Stimulated activated CD8-positive, alpha-beta memory T cell treated with anti-CD3 and anti-CD28 coated beads, Interleukin-7, amount 100 ng/mL, for 1 hour (primary cell): Measurements from ENCODE around the gene STX3.

Experiments
- DNase-seq, 2 donors: peaks; one replicate each; pipeline ENCODE4 v3.0.0-alpha.2; 2020; ENCODE audit warnings: low read depth in 2 of 2

The STX3 gene

DNA sequence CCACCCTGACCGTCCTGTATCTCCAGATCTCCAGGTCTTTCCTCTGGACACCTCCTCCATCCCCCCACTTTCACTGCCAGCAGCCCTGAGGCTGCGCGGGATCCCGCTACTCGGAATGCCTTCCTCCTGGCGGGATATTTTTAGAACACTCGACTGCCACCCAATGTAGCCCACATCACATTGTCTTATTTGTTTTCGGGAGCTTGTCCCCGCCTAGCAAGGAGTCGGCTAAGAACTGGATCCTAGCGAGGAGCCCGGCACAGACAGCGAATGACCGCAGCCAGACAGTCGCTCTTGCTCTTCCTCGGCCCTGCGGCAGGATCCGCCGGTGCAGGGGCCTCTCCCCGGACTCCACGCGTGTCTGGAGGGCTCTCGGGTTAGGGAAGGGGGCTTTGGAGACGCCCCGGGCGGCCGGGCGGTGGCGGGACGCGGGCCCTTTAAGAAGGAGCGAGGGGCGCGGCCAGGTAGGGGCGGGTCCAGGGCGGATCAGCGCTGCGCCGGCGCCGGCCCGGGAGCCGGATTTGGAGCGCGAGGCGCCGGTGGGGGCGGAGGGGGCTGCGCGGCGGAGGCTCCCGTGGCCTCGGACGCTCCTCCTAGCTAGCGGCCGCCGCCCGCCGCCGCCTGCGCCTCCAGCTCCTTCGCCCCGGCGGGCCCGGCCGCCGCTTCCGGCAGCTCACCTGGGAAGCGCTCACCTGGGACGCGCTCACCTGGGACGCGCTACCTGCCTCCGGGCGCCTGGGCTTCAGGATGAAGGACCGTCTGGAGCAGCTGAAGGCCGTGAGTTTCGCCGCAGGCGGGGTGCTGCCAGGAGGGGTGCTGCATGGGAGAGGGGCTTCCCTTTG lies at the start of gene STX3:
Gene STX3 (plus strand): TSS at position 518 of the 842 bp plus-strand sequence. CDS start 230 bp downstream, at position 748.
- DNase-seq, result peak; percentile 38 to 46

GRCh38 chr11:59706518-59707285 lies 48.5 kb upstream of the STX3 start:
- no peak for DNase-seq

GRCh38 chr11:59707371-59707770 lies 47.8 kb upstream of the STX3 start:
- no peak for DNase-seq

- no peak for DNase-seq
Measured at GRCh38 chr11:59708537-59708936, 46.6 kb upstream of the STX3 start.

DNA sequence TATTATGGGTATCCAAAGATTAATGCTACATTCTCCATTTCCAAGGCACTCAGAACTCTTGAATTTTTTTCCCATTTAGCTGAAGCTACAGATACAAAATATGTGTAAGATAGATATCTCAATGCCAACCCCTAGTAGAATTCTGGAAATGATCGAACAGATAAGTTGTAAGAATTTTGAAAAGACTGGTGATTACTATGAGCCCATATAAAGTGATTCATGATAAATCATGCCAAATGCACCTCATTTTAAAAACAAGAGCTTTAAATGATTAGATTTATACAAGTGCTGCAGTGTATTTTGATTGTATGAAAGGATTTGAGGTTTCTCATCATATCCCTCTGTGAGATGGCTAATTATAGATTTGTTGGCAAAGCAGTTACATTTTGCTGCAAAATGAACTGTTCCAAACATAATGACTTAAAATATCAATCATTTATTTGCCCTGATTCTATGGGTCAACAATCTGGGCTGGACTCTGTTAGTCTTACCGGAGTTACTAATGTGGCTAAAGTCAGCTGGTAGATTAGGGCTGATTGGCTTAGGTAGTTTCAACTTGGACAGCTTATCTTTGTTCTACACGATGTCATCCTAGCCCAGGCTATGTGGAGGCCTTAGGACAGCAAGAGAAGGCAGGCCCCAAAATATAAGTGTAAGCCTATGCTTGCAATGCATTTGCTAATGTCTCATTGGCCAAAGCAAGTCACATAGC lies 44.9 kb upstream of the STX3 start:
- DNase-seq, result no peak

DNA sequence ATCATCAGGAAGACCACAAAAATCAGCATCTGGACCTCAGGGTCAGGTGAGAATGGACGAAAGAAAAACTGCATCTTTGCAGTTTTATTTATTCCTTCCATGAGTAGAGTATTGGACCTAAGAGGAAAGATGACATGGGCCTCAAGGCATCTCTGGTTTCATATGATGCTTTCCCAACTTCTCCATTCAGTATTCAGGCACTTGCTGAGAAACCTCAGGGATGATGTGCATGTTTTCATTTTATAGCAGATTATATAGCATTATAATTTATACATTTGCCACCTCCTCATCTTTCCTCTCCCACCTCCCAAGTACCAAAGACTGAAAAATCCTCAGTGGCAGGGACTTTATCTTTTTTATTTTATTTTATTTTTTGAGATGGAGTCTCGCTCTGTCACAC lies 41.4 kb upstream of the STX3 start, which contains the start of gene OR10V1:
Gene OR10V1 (minus strand): TSS at position 101 of the 400 bp plus-strand sequence. CDS start 0 bp downstream, at position 101.
- DNase-seq, result no peak

DNA sequence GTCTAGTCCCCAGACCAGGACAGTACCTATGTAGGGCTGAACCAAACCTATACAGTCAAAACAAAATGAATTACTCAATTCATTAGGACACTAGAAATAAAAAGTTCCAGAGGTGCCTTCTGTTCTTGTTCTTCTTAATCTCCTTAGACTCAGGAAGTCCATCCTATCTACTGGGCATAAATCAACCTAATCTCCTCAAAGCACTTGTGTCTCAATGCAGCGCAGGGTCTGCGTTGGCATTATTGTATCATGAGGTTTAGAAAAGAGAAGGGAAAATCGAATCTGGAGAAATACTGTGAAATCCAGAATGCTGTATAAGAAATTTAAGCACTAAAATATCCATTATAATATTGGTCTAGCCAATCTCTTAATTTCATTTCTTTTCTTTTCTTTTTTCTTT lies 39.1 kb upstream of the STX3 start:
- DNase-seq, result no peak

DNA sequence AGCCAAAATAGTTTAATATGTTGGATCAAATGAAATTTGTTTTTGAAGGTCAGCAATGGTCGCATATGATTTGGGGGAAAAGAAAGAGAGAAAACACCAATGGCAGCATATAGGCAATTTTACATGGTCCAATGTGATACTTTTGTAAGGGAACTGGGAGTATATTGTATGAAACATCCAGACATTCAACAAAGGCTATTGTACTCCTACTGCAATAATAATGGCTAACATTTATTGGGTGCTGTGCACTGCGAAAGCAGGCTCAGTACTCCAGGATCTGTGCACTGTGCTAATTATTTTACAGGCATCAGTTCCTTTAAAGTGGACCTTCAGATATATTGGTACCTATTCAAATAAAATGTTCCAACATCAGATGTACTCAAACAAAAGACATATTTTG lies 35.6 kb upstream of the STX3 start:
- no peak for DNase-seq

- no peak for DNase-seq
Measured at GRCh38 chr11:59724066-59724465, 31.1 kb upstream of the STX3 start.

- DNase-seq, result no peak
Measured at GRCh38 chr11:59727426-59727825, 27.8 kb upstream of the STX3 start.

- no peak for DNase-seq
Measured at GRCh38 chr11:59728154-59728553, 27.0 kb upstream of the STX3 start.

- DNase-seq, result no peak
Measured at GRCh38 chr11:59728913-59729312, 26.3 kb upstream of the STX3 start.

DNA sequence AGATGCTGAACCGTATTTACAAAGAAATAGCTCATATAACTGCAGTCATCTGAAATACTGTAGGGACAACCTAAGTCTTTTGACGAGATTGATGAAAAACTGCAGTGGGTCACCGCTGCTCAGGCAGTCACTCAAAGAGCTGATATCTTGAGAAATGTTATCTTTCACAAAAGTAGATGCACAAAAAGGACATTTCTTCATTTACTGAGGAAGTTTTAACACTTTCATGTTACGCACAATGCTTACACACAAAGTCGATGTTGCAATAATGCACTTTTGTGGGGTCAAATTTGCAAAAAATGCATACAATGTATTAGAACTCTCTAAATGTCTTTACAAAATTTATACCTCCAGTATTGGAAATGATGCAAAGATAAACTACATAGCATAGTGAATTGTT lies 25.3 kb upstream of the STX3 start:
- DNase-seq, result no peak

GRCh38 chr11:59730896-59731565 lies 24.1 kb upstream of the STX3 start:
- no peak for DNase-seq

- no peak for DNase-seq
Measured at GRCh38 chr11:59746111-59746510, 9.1 kb upstream of the STX3 start.

- DNase-seq, result peak; percentile 61 to 78
Measured at GRCh38 chr11:59753650-59754493, 1.3 kb upstream of the STX3 start.

GRCh38 chr11:59754494-59754858 lies 700 bp upstream of the STX3 start:
- no peak for DNase-seq

DNA sequence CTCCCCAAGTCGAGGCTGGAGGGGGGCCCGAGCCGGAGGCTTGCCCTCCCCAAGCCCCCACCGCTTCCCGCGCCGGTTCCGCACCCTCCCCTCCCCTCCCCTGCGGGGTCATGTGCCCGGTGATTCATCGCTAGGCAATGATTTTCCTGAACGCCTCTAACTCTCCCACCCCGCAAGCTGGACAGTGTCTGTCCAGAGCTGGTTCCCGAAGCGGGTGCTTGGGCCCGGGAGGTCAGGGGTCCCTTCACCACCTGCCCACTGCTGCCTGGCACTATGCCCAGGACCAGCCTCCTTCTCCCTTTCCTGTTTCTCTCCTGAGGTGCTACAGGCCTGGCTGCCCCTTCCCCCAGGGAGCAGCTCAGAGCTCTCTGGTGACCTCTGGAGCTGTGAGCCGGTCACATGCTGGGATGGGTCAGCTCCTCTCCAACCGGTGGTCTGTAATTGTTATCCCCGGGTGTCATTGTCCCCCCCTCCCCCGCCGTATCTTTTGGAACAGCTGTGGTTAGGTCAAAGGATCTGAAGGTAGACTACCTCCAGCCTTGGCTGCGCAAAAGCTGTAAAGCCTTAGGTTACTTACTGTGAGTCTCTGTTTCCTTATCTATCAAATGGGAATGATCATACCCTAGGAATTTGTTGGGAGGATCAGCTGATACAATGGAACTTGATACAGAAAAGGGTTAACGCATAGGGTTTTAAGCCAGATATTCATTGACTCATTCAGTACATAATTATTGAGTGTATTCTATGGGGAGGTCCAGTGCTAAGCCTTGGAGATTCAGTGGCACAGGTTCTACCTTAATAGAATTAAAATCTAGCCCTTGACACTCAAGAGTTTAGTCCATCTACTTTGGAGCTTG lies 753 bp downstream of the STX3 start:
- DNase-seq, result peak in 1 of 2 donors; percentile 17

- DNase-seq, result no peak
Measured at GRCh38 chr11:59756558-59756840, 1.3 kb downstream of the STX3 start.

DNA sequence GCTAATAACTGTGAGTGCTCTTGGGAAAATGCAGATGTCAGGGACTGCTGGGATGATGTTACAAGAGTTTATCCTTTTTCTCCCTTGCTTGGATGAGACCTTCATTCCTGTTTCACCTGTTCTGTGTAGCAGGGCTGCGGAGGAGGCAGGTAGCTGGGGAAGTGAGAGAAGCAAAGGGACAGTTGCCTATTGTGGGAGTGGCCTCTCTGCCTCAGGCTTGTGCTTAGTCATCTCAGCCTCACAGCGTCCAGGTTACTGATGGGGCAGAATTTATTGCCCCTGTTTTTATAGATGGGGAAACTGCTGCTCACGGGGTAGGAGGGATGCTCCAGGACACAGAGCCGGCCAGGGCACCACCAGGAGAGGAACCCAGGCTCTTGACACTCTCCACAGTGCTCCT lies 1.7 kb downstream of the STX3 start:
- no peak for DNase-seq
